ENCODE measurements around the gene RARG. TPM values are rescaled to one million over a fixed set of nuclear protein-coding genes. Genes with fewer than 3 reads are reported as not detected.
A peak's percentile ranks its signal among the peaks of the same experiment; 100 is the strongest.

RARG gene
- total RNA-seq, 2 donors from 2014 or later, result 11.4 to 21.5 TPM

DNA sequence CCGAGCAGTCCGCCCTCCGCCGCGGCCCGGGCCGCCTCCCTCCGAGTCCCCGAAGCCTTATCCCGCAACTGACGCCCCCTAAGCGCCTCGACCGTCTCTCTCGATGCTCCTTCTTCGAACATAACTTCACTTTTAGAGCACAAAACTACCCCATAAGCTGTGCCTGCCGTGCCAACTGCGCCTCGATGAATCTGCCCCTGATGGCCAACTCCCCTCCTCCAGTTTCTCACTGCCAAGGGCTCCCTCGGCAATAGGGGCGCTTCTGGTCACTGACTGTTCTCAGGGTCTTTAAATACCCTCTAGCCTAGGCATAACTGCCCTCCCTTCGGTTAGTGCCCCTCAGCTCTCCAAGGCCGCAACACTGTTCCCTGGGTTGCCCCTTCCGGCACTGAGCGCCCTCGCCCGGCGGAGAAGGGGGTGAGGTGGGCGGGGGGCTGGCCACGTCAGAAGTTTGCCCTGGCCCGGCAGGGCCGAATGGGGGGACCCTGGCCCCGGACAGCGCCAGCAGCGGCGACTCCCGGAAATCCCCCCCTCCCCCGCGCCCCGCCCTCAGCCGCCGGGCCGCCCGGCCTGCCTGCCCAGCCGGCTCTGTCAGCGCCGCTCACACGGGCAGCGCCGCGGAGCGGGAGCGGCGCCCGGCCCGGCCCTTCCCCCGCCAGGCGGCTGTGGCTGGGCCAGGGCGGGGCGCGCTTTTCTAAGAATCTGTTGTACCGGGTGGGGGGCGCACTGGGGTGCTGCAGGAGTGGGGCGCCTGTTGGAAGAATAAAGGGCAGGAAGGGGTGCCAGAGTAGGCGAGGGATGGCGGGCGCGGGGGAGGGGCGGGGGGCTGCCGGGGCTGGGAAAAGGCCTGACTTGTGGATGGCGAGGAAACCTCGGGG lies 10.6 kb downstream of the RARG start:
- Histone ChIP-seq H3K4me1 (peaks cover 22% of the 10 kb centered on the region), H3K4me3 (peak overlapping the region; percentile 63), H3K27ac (peak overlapping the region; percentile 98), H3K27me3 (no peaks in the 10 kb centered on the region), H3K9me3 (no peaks in the 10 kb centered on the region), H3K36me3 (no peaks in the 10 kb centered on the region), H3K9ac (ENCODE audit: low read depth in 2 of 2, low read length in 2 of 2) (peak overlapping the region; percentile 80 to 99)
- TF ChIP-seq, protein P1, sequence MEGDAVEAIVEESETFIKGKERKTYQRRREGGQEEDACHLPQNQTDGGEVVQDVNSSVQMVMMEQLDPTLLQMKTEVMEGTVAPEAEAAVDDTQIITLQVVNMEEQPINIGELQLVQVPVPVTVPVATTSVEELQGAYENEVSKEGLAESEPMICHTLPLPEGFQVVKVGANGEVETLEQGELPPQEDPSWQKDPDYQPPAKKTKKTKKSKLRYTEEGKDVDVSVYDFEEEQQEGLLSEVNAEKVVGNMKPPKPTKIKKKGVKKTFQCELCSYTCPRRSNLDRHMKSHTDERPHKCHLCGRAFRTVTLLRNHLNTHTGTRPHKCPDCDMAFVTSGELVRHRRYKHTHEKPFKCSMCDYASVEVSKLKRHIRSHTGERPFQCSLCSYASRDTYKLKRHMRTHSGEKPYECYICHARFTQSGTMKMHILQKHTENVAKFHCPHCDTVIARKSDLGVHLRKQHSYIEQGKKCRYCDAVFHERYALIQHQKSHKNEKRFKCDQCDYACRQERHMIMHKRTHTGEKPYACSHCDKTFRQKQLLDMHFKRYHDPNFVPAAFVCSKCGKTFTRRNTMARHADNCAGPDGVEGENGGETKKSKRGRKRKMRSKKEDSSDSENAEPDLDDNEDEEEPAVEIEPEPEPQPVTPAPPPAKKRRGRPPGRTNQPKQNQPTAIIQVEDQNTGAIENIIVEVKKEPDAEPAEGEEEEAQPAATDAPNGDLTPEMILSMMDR (IDR thresholded peaks at IDR 0.05), result no peak
- intact Hi-C loops (cut with DNase I), result loop anchor here (2.0 kb wide), 1 partner anchor 29 kb away; no protein-coding TSS in a partner anchor
- peak; percentile 81 for DNase-seq

DNA sequence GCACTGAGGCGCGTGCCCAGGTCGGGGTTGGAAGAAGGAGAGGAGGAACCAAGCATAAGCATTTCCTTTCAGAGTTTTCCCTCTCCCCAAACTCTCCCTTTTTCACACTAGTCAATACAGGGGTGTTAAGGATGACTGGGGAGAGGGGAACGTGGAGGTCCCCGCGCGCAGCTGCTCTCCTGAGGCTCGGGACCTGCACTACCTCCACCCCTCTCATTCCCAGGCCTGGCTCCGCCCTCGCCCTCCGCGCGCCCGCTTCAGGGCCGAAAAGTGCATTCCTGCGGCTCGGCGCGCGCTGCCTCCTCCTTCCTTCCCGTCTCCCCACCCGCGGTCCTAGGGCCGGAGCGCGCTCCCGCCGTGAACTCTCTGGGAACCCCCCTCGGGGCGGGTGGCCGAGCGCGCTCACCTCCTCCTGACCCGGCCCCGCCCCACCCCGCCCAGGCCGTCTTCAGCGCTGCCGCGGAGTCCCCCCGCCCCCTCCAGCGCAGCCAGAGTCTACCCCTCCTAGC lies 11.3 kb downstream of the RARG start:
- Histone ChIP-seq H3K9ac (ENCODE audit: low read depth in 2 of 2, low read length in 2 of 2) (peak overlapping the region; percentile 80 to 99), H3K4me3 (peak overlapping the region; percentile 63), H3K9me3 (no peaks in the 10 kb centered on the region), H3K36me3 (no peaks in the 10 kb centered on the region), H3K4me1 (peaks cover 22% of the 10 kb centered on the region), H3K27me3 (no peaks in the 10 kb centered on the region), H3K27ac (peak overlapping the region; percentile 98)
- DNase-seq, result peak; percentile 94
- TF ChIP-seq, protein P1 (IDR thresholded peaks at IDR 0.05), result no peak
- intact Hi-C loops (cut with DNase I), result loop anchor here (2.0 kb wide), 1 partner anchor 30 kb away; no protein-coding TSS in a partner anchor

- no peaks in the 10 kb centered on the region for H3K27me3 ChIP-seq
- TF ChIP-seq, protein P1 (IDR thresholded peaks at IDR 0.05), result no peak
- H3K4me1 ChIP-seq, result peaks cover 22% of the 10 kb centered on the region
- peak; percentile 80 for DNase-seq
- peak overlapping the region; percentile 73 to 93 for H3K9ac ChIP-seq (ENCODE audit: low read depth in 2 of 2, low read length in 2 of 2)
- intact Hi-C loops (cut with DNase I), result loop anchor here (2.0 kb wide), 1 partner anchor 31 kb away; no protein-coding TSS in a partner anchor
- peak overlapping the region; percentile 98 for H3K27ac ChIP-seq
- H3K4me3 ChIP-seq, result peak overlapping the region; percentile 63
- H3K9me3 ChIP-seq, result no peaks in the 10 kb centered on the region
- no peaks in the 10 kb centered on the region for H3K36me3 ChIP-seq
Measured at GRCh38 chr12:53219956-53220693, 11.9 kb downstream of the RARG start.

DNA sequence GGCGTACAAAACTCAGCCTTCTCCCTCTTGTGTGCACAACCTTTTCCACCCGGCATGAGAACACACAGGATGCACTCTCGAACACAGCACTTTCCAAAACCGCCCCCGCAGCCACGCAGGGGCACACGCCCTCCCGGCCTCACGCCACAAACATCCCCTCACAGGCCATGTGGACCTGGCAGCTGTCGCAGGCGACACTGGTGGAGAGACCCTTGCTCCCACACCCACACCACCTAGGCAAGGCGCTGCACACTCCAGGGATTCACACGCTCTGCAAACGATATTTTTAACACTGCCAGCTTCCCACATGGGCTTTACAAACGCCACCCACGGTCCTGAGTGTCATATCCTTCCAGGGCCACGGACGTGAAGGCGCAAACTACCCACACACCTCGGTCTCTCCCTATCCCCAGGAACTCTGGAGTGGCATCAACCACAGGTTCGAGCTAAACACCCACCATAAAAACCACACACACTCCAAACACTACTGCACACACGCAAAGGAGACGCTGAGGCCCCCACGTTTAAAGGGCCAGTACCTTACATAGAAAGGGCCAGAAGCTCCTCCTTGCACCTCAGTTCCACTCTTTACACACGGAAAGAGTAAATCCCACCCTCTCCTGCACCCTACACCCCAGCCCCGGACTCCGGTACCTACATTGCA lies 12.6 kb downstream of the RARG start:
- peak overlapping the region; percentile 98 for H3K27ac ChIP-seq
- no peaks in the 10 kb centered on the region for H3K27me3 ChIP-seq
- peak overlapping the region; percentile 77 to 93 for H3K9ac ChIP-seq (ENCODE audit: low read depth in 2 of 2, low read length in 2 of 2)
- peak overlapping the region; percentile 63 for H3K4me3 ChIP-seq
- TF ChIP-seq, protein P1 (IDR thresholded peaks at IDR 0.05), result no peak
- peaks cover 22% of the 10 kb centered on the region for H3K4me1 ChIP-seq
- no peaks in the 10 kb centered on the region for H3K9me3 ChIP-seq
- peak; percentile 55 for DNase-seq
- no peaks in the 10 kb centered on the region for H3K36me3 ChIP-seq
- intact Hi-C loops (cut with DNase I), result no loop called here
